ENCODE data around the gene KCNH5.

DNA sequence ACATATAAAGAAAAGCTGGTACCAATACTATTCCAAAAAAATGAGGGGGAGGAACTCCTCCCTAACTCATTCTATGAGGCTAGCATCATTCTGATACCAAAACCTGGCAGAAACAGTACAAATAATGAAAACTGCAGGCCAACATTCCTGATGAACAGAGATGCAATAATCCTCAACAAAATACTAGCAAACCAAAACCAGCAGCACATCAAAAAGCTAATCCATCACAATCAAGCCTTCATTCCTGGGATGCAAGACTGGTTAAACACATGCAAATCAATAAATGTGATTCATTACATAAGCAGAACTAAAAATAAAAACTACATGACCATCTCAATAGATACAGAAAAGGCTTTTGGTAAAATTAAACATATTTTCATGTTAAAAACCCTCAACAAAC is 281.3 kb downstream of the KCNH5 start:
- TF ChIP-seq POLR2A (IDR thresholded peaks at IDR 0.05; ENCODE audit: low read length) (no peak), MAZ (IDR thresholded peaks at IDR 0.05; ENCODE audit: borderline replicate concordance, low read depth, low read length) (no peak), BHLHE40 (IDR thresholded peaks at IDR 0.05; ENCODE audit: low read depth, low read length) (no peak), CTCF (IDR thresholded peaks at IDR 0.05) (no peak), USF2 (IDR thresholded peaks at IDR 0.05) (no peak), GATA3 (IDR thresholded peaks at IDR 0.05; ENCODE audit: borderline replicate concordance) (no peak)

All from A549 (cell line).